IMR-90 (cell line): ENCODE results near the gene CEACAM21. TPM values are rescaled to one million over a fixed set of nuclear protein-coding genes. Genes with fewer than 3 reads are reported as not detected.

Experiments
- ATAC-seq: fragments of 200-7000 bp; cut with Tn5 transposase; 2 replicates; pipeline ENCODE4 v1.9.1; 2020; ENCODE audit warnings: low read depth, mild to moderate bottlenecking, moderate library complexity
- BruUV-seq: library from RNA; stranded (reverse); fragments of 400-500 nt; replicated peaks from 2 replicates; lab custom pipeline; 2021; lab: Mats Ljungman, UMichigan
- CTCF ChIA-PET: fragments of 300-600 bp; formaldehyde crosslinking; extraction: SDS; loops from one replicate; lab custom pipeline; 2021; ENCODE audit warnings: antibody characterized with exemption; lab: Yijun Ruan, JAX
- POLR2A ChIA-PET: fragments of 300-600 bp; sonication (Branson Sonifier 250); formaldehyde crosslinking; loops from one replicate; lab custom pipeline; 2022; ENCODE audit warnings: antibody characterized with exemption; ENCODE audit not compliant: unreplicated experiment; lab: Charles Lee
- DNase-seq: peaks from one replicate; pipeline ENCODE4 v3.0.0; 2013
- H2AFZ ChIP-seq: replicated peaks from 2 replicates; pipeline ENCODE3; 2013; ENCODE audit warnings: low read length, mild to moderate bottlenecking; ENCODE audit not compliant: poor library complexity
- H2AK5ac ChIP-seq: 2 replicates; pipeline ENCODE4 v1.6.1; 2013; ENCODE audit warnings: low read depth, low read length, inconsistent platforms
- H2AK9ac ChIP-seq: replicated peaks from 2 replicates; pipeline ENCODE3; 2013; ENCODE audit warnings: mild to moderate bottlenecking, low read depth, low read length, moderate library complexity; ENCODE audit not compliant: poor library complexity
- H2BK120ac ChIP-seq: 2 replicates; pipeline ENCODE4 v1.6.1; 2013; ENCODE audit warnings: low read depth, low read length, inconsistent platforms
- H2BK15ac ChIP-seq: 3 replicates; pipeline ENCODE4 v1.6.1; 2013; ENCODE audit warnings: low read depth, low read length, inconsistent platforms
- H2BK20ac ChIP-seq: 2 replicates; pipeline ENCODE4 v1.6.1; 2013; ENCODE audit warnings: low read depth, mild to moderate bottlenecking, inconsistent platforms, low read length, moderate library complexity
- H2BK5ac ChIP-seq: 2 replicates; pipeline ENCODE4 v1.6.1; 2013; ENCODE audit warnings: mild to moderate bottlenecking, low read depth, low read length, inconsistent platforms; ENCODE audit not compliant: poor library complexity, severe bottlenecking
- H3K14ac ChIP-seq: replicated peaks from 2 replicates; pipeline ENCODE4 v1.6.1; 2013; ENCODE audit warnings: low read depth, low read length, inconsistent platforms
- H3K18ac ChIP-seq: 2 replicates; pipeline ENCODE4 v1.6.1; 2013; ENCODE audit warnings: low read depth, low read length, control low read depth
- H3K23ac ChIP-seq: 2 replicates; pipeline ENCODE4 v1.6.1; 2013; ENCODE audit warnings: low read depth, low read length, inconsistent platforms
- H3K27ac ChIP-seq: 2 replicates; pipeline ENCODE4 v1.5.1; 2013; ENCODE audit warnings: mild to moderate bottlenecking, control low read depth, low read length; ENCODE audit not compliant: insufficient read depth
- H3K27me3 ChIP-seq: 2 replicates; pipeline ENCODE4 v1.6.1; 2013; ENCODE audit warnings: low read length; ENCODE audit not compliant: control insufficient read depth, insufficient read depth
- H3K36me3 ChIP-seq: 2 replicates; pipeline ENCODE4 v1.6.1; 2013; ENCODE audit warnings: low read length, mixed read lengths; ENCODE audit not compliant: control insufficient read depth, insufficient read depth
- H3K4ac ChIP-seq: 2 replicates; pipeline ENCODE4 v1.6.1; 2013; ENCODE audit warnings: low read depth, low read length, inconsistent platforms
- H3K4me1 ChIP-seq: 2 replicates; pipeline ENCODE4 v1.6.1; 2013; ENCODE audit warnings: low read length, mixed read lengths; ENCODE audit not compliant: control insufficient read depth, insufficient read depth
- H3K4me2 ChIP-seq: 2 replicates; pipeline ENCODE4 v1.6.1; 2013; ENCODE audit warnings: low read depth, mild to moderate bottlenecking, control low read depth, low read length, moderate library complexity
- H3K4me3 ChIP-seq: 2 replicates; pipeline ENCODE4 v1.5.1; 2013; ENCODE audit warnings: low read depth, mild to moderate bottlenecking, control low read depth, low read length, moderate library complexity; ENCODE audit not compliant: insufficient read depth
- H3K56ac ChIP-seq: 2 replicates; pipeline ENCODE4 v1.6.1; 2013; ENCODE audit warnings: low read length, inconsistent platforms; ENCODE audit not compliant: insufficient read depth; ENCODE audit errors: extremely low read depth
- H3K79me1 ChIP-seq, 2 experiments: 2 replicates each; pipeline ENCODE4 v1.6.1; 2013; ENCODE audit warnings: low read length in 2 of 2, inconsistent platforms in 1 of 2, low read depth in 1 of 2
- H3K9ac ChIP-seq: 2 replicates; pipeline ENCODE4 v1.6.1; 2013; ENCODE audit warnings: low read depth, low read length, control low read depth
- H3K9me1 ChIP-seq: 2 replicates; pipeline ENCODE4 v1.6.1; 2013; ENCODE audit warnings: low read length, inconsistent platforms; ENCODE audit not compliant: insufficient read depth
- H3K9me3 ChIP-seq: 2 replicates; pipeline ENCODE4 v1.6.1; 2013; ENCODE audit warnings: low read length; ENCODE audit not compliant: control insufficient read depth, insufficient read depth
- H4K20me1 ChIP-seq: 2 replicates; pipeline ENCODE4 v1.6.1; 2013; ENCODE audit warnings: low read length, inconsistent platforms; ENCODE audit not compliant: insufficient read depth
- H4K5ac ChIP-seq: 2 replicates; pipeline ENCODE4 v1.6.1; 2013; ENCODE audit warnings: mild to moderate bottlenecking, low read depth, low read length, control low read depth
- H4K8ac ChIP-seq, 2 experiments: 2 replicates each; pipeline ENCODE4 v1.6.1; 2013; ENCODE audit warnings: low read depth in 2 of 2, low read length in 2 of 2, control low read depth in 1 of 2, inconsistent platforms in 1 of 2
- H4K91ac ChIP-seq: 2 replicates; pipeline ENCODE4 v1.6.1; 2013; ENCODE audit warnings: low read depth, low read length, inconsistent platforms; ENCODE audit not compliant: insufficient read depth
- MXI1 ChIP-seq: IDR thresholded peaks from 2 replicates; pipeline ENCODE4 v1.6.1; 2012; ENCODE audit warnings: low read depth, mild to moderate bottlenecking, low read length, moderate library complexity, borderline replicate concordance
- NFE2L2 ChIP-seq: fragments of 150-350 bp; IDR thresholded peaks from 2 replicates; pipeline ENCODE4 v1.6.1; 2016; ENCODE audit warnings: low read depth, mild to moderate bottlenecking, low read length
- WGBS, 2 experiments: methylation state at CpG; one replicate each; pipeline versions ENCODE4 v1.1.5 to v1.1.7; 2013; ENCODE audit warnings: missing lambda C conversion rate in 2 of 2; ENCODE audit not compliant: insufficient read length in 1 of 2; ENCODE audit errors: extremely low coverage in 2 of 2; 5-methylcytosine and 5-hydroxymethylcytosine counted together
- dilution Hi-C: fragments of 300-500 bp; cut with HindIII; formaldehyde crosslinking; loops from one replicate; pipeline ENCODE4 v1.14.3; 2018; ENCODE audit warnings: low sequenced_read_pairs; ENCODE audit not compliant: unreplicated experiment
- in situ Hi-C: fragments of 300-500 bp; cut with MboI; formaldehyde crosslinking; loops from 3 replicates; pipeline ENCODE4 v1.14.3; 2019; ENCODE audit warnings: low sequenced_read_pairs, inconsistent platforms, mixed read lengths
- intact Hi-C: fragments of 100-400 bp; cut with micrococcal nuclease; formaldehyde crosslinking; loops from 2 replicates; pipeline ENCODE4 v1.10.0; 2022
- polyA plus RNA-seq, 3 experiments: library from polyadenylated mRNA; depleted of rRNA; stranded (reverse); fragments of >200 nt; gene quantifications; 2 replicates each; pipeline ENCODE4 v1.2.3, GENCODE V29; 2012; ENCODE audit warnings: low replicate concordance in 1 of 3
- total RNA-seq: library from RNA; depleted of rRNA; stranded (reverse); fragments of >200 nt; gene quantifications from 2 replicates; pipeline ENCODE4 v1.2.3, GENCODE V29; 2012
- TF ChIP-seq, protein P1 (sequence below): conservative IDR thresholded peaks from 2 replicates; pipeline ENCODE4 v1.5.1; 2012; ENCODE audit warnings: mild to moderate bottlenecking, low read depth, low read length, improper control_type of control experiment
- TF ChIP-seq, protein P2 (sequence below): fragments of 150-350 bp; IDR thresholded peaks from 2 replicates; pipeline ENCODE4 v1.6.1; 2017; ENCODE audit warnings: mild to moderate bottlenecking, antibody characterized with exemption, low read length, low read depth

The CEACAM21 gene
- total and polyA plus RNA-seq, 2 of the 4 experiments (the other 2 are of a cell fraction) = not detected

DNA sequence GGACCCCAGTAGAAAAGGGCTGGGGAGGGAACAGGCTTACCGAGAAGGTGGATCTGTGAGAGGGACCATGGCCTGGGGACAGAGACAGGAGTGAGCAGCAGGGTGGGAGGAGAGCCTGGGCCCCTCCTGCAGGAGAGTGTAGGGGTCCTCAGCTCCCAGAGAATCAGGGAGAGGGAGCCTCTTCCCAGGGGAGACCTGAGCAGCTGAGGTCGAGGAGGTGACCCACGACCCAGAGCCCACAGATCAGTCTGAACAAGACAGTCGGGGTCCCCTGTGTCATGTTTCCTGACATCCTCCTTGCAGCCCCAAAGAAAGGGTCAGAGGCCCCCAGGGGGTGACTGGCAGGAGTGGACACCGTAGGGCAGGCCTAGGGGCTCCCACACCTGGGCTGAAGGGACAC, 44.2 kb downstream of the CEACAM21 start:
- ATAC-seq = no peak
- H4K20me1 ChIP-seq = no peaks in the 10 kb centered on the region
- no peak overlapping the region for H3K4me2 ChIP-seq
- H3K18ac ChIP-seq = no peak overlapping the region
- H3K4me3 ChIP-seq = no peak overlapping the region
- H3K14ac ChIP-seq = no peak overlapping the region
- BruUV-seq = no TSS peak
- H3K27ac ChIP-seq = no peak overlapping the region
- WGBS, 2 experiments = 0% methylated on average over 1 of the region's 5 CpGs; no CpG with 5 or more reads in 1 of the 2 experiments
- H4K91ac ChIP-seq = no peak overlapping the region
- H3K4ac ChIP-seq = no peak overlapping the region
- H3K9ac ChIP-seq = no peak overlapping the region
- H3K79me1 ChIP-seq = no peaks in the 10 kb centered on the region
- H2BK120ac ChIP-seq = no peak overlapping the region
- H3K23ac ChIP-seq = no peak overlapping the region
- no peaks in the 10 kb centered on the region for H3K27me3 ChIP-seq
- no peaks in the 10 kb centered on the region for H3K9me3 ChIP-seq
- no peaks in the 10 kb centered on the region for H3K4me1 ChIP-seq
- intact Hi-C loops = no loop called here
- H2BK20ac ChIP-seq = no peak overlapping the region
- H2AFZ ChIP-seq = no peak overlapping the region
- TF ChIP-seq, protein P1, sequence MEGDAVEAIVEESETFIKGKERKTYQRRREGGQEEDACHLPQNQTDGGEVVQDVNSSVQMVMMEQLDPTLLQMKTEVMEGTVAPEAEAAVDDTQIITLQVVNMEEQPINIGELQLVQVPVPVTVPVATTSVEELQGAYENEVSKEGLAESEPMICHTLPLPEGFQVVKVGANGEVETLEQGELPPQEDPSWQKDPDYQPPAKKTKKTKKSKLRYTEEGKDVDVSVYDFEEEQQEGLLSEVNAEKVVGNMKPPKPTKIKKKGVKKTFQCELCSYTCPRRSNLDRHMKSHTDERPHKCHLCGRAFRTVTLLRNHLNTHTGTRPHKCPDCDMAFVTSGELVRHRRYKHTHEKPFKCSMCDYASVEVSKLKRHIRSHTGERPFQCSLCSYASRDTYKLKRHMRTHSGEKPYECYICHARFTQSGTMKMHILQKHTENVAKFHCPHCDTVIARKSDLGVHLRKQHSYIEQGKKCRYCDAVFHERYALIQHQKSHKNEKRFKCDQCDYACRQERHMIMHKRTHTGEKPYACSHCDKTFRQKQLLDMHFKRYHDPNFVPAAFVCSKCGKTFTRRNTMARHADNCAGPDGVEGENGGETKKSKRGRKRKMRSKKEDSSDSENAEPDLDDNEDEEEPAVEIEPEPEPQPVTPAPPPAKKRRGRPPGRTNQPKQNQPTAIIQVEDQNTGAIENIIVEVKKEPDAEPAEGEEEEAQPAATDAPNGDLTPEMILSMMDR = no peak
- TF ChIP-seq, protein P2, sequence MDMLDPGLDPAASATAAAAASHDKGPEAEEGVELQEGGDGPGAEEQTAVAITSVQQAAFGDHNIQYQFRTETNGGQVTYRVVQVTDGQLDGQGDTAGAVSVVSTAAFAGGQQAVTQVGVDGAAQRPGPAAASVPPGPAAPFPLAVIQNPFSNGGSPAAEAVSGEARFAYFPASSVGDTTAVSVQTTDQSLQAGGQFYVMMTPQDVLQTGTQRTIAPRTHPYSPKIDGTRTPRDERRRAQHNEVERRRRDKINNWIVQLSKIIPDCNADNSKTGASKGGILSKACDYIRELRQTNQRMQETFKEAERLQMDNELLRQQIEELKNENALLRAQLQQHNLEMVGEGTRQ = no peak
- TF ChIP-seq MXI1 (no peak), NFE2L2 (no peak)
- no peak overlapping the region for H2BK15ac ChIP-seq
- DNase-seq = no peak
- H4K8ac ChIP-seq = no peak overlapping the region
- no peaks in the 10 kb centered on the region for H3K9me1 ChIP-seq
- no peak overlapping the region for H2BK5ac ChIP-seq
- H2AK5ac ChIP-seq = no peak overlapping the region
- no peak overlapping the region for H4K5ac ChIP-seq
- dilution Hi-C loops = no loop called here
- no peak overlapping the region for H3K56ac ChIP-seq
- in situ Hi-C loops = no loop called here
- no peaks in the 10 kb centered on the region for H3K36me3 ChIP-seq
- CTCF ChIA-PET = no interaction called here
- POLR2A ChIA-PET = no interaction called here
- no peak overlapping the region for H2AK9ac ChIP-seq
